ENCODE measurements around the gene PHKB.

DNA sequence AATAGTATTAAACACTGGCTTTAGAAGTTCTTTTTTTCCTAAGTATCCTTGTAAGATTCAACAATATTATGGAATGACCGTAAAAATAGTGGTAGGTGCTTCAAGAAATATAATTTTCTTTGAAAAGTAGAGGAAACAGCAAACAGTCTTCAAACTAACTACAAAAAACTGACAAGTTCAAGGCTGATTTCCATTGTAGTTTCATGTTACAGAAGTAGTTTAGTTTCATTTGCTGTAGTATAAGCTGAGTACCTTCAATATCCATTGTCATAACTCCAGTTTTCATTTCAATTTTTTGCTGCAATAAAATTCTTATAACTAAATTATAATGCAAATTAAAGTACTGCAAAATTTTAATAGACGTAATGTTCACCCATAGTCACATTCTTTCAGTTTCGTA is 19.3 kb downstream of the PHKB start:
- TF ChIP-seq POLR2A (IDR thresholded peaks at IDR 0.05) (no peak), CTCF (IDR thresholded peaks at IDR 0.05) (no peak)

Measured in uterus (tissue), 2 donors.